Smooth muscle cell (in vitro differentiated cells): Measurements from ENCODE around the gene MGAT5. TPM values are rescaled to one million over a fixed set of nuclear protein-coding genes. Genes with fewer than 3 reads are reported as not detected.

Experiments used
- DNase-seq: peaks from one replicate; lab custom pipeline; 2025; ENCODE audit not compliant: unreplicated experiment; lab: John Stamatoyannopoulos, UW
- H2AFZ ChIP-seq: fragments of 200-600 bp; sonication (generic); 2 replicates; pipeline ENCODE4 v1.6.0; 2016; ENCODE audit warnings: antibody characterized with exemption, low read depth, mild to moderate bottlenecking
- H3F3A ChIP-seq: fragments of 200-600 bp; sonication (generic); 2 replicates; pipeline ENCODE4 v1.6.0; 2017; ENCODE audit warnings: antibody characterized with exemption, low read depth
- H3K27ac ChIP-seq: fragments of 200-600 bp; sonication (generic); 2 replicates; pipeline ENCODE4 v1.5.1; 2016; ENCODE audit warnings: low read depth, mild to moderate bottlenecking
- H3K27me3 ChIP-seq: fragments of 200-600 bp; sonication (generic); 2 replicates; pipeline ENCODE4 v1.6.1; 2016; ENCODE audit warnings: low read depth, mild to moderate bottlenecking
- H3K36me3 ChIP-seq: fragments of 200-600 bp; sonication (generic); 2 replicates; pipeline ENCODE4 v1.5.1; 2016; ENCODE audit warnings: low read depth
- H3K4me1 ChIP-seq: fragments of 200-600 bp; sonication (generic); 2 replicates; pipeline ENCODE4 v1.5.1; 2016; ENCODE audit warnings: low read depth
- H3K4me2 ChIP-seq: fragments of 200-600 bp; sonication (generic); 2 replicates; pipeline ENCODE4 v1.6.0; 2016; ENCODE audit warnings: mild to moderate bottlenecking
- H3K4me3 ChIP-seq: fragments of 200-600 bp; sonication (generic); 2 replicates; pipeline ENCODE4 v1.5.1; 2016; ENCODE audit warnings: mild to moderate bottlenecking
- H3K79me2 ChIP-seq: fragments of 200-600 bp; sonication (generic); 2 replicates; pipeline ENCODE4 v1.6.0; 2016; ENCODE audit warnings: low read depth, mild to moderate bottlenecking
- H3K9ac ChIP-seq: fragments of 200-600 bp; sonication (generic); 2 replicates; pipeline ENCODE4 v1.6.0; 2016; ENCODE audit warnings: low read depth
- H3K9me3 ChIP-seq: fragments of 200-600 bp; sonication (generic); replicated peaks from 2 replicates; pipeline ENCODE4 v1.5.1; 2016; ENCODE audit warnings: low read depth
- H4K20me1 ChIP-seq: fragments of 200-600 bp; sonication (generic); 2 replicates; pipeline ENCODE4 v1.6.0; 2016; ENCODE audit warnings: low read depth
- WGBS: methylation state at CpG from one replicate; pipeline ENCODE4 v1.1.7; 2016; ENCODE audit warnings: low lambda C conversion rate; 5-methylcytosine and 5-hydroxymethylcytosine counted together
- polyA plus RNA-seq: library from polyadenylated mRNA; unstranded; fragments of >200 nt; fragmentation: Nextera tagmentation; extraction: Ambion mirVana; gene quantifications from 2 replicates; pipeline ENCODE4 v1.2.1, GENCODE V29; 2016
- total RNA-seq: library from RNA; depleted of rRNA; stranded (reverse); fragments of >200 nt; gene quantifications from 2 replicates; pipeline ENCODE4 v1.2.3, GENCODE V29; 2014
- TF ChIP-seq, protein P1 (sequence below): fragments of 200-600 bp; sonication (generic); IDR thresholded peaks from 2 replicates; pipeline ENCODE4 v1.5.1; 2017; ENCODE audit warnings: borderline replicate concordance, mild to moderate bottlenecking, antibody characterized with exemption; ENCODE audit not compliant: insufficient read depth, poor library complexity, severe bottlenecking

MGAT5 gene
- total and polyA plus RNA-seq, 2 experiments from 2014 or later, result 4.5 to 33.8 TPM

DNA sequence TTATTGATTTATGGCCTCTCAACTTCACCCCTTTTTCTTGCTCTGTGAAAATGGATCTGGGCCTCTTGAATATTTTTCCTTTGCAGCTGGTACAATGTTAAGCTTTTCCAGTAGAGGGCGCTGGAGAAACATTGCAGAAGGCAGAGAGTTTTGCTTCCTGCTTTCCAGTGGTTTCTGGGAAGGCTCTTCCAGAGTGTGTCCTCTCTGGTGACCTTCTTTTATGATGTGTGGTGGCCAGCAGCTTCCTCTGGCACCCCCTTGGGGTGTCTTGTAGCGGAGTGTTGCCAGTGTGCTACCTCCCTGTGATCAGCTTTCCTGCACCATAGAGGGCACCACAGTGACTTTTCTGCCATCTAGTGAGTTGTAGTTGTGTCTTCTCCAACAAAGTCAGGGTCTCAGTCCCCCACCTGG lies 25.4 kb upstream of the MGAT5 start:
- Histone ChIP-seq H3F3A (peaks cover 9% of the 10 kb centered on the region), H3K36me3 (no peaks in the 10 kb centered on the region), H2AFZ (no peak overlapping the region), H4K20me1 (peaks cover 17% of the 10 kb centered on the region), H3K27ac (no peak overlapping the region), H3K4me3 (no peak overlapping the region), H3K9me3 (no peaks in the 10 kb centered on the region), H3K4me1 (peaks cover 12% of the 10 kb centered on the region), H3K4me2 (no peak overlapping the region), H3K79me2 (peaks cover 8% of the 10 kb centered on the region), H3K27me3 (no peaks in the 10 kb centered on the region), H3K9ac (no peak overlapping the region)
- WGBS, result 68% methylated on average over 2 of the region's 2 CpGs
- DNase-seq, result no peak
- TF ChIP-seq, protein P1, sequence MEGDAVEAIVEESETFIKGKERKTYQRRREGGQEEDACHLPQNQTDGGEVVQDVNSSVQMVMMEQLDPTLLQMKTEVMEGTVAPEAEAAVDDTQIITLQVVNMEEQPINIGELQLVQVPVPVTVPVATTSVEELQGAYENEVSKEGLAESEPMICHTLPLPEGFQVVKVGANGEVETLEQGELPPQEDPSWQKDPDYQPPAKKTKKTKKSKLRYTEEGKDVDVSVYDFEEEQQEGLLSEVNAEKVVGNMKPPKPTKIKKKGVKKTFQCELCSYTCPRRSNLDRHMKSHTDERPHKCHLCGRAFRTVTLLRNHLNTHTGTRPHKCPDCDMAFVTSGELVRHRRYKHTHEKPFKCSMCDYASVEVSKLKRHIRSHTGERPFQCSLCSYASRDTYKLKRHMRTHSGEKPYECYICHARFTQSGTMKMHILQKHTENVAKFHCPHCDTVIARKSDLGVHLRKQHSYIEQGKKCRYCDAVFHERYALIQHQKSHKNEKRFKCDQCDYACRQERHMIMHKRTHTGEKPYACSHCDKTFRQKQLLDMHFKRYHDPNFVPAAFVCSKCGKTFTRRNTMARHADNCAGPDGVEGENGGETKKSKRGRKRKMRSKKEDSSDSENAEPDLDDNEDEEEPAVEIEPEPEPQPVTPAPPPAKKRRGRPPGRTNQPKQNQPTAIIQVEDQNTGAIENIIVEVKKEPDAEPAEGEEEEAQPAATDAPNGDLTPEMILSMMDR, result peak; percentile 38

DNA sequence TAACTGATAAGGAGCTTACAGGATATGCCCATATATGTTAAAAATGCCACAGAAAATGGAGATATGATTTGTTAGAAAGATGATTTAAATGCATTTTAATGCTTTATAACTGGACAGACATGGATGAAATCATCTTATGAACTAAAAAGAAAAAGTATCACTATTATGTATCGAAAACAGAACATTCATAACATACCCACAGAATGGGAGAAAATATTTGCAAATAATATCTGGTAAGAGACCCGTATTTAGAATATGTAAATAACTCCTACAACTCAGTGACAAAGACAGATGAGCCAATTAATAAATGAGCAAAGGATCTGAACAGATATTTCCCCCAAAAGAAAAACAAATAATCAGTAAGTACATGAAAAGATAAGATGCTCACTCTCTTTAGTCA lies 24.3 kb upstream of the MGAT5 start:
- peaks cover 7% of the 10 kb centered on the region for H4K20me1 ChIP-seq
- H3K27me3 ChIP-seq, result no peaks in the 10 kb centered on the region
- H2AFZ ChIP-seq, result no peak overlapping the region
- H3F3A ChIP-seq, result peaks cover 13% of the 10 kb centered on the region
- peaks cover 15% of the 10 kb centered on the region for H3K4me1 ChIP-seq
- peaks cover 8% of the 10 kb centered on the region for H3K79me2 ChIP-seq
- TF ChIP-seq, protein P1, result no peak
- H3K9me3 ChIP-seq, result no peaks in the 10 kb centered on the region
- no peak overlapping the region for H3K9ac ChIP-seq
- DNase-seq, result no peak
- H3K27ac ChIP-seq, result no peak overlapping the region
- H3K4me3 ChIP-seq, result no peak overlapping the region
- no peaks in the 10 kb centered on the region for H3K36me3 ChIP-seq
- WGBS, result 96% methylated on average over 2 of the region's 2 CpGs
- H3K4me2 ChIP-seq, result no peak overlapping the region

DNA sequence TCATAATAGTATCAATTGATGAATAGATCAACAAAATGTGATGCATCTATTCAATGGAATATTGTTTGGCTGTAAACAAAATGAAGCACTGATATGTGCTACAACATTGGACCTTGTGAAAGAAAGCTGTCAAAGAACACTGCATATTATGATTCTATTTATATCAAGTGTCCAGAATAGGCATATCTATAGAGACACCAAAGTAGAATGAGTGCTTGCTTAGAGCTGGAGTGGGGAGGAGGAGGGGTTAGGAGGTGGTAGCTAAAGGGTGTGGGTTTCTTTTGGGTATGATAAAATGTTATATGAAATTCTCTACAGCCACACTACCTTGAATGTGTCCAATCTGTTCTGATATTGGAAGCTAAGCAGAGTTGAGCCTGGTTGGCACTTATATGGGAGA lies 23.0 kb upstream of the MGAT5 start:
- Histone ChIP-seq H3K4me2 (peak overlapping the region; percentile 67), H3K9me3 (no peaks in the 10 kb centered on the region), H3K4me1 (peaks cover 15% of the 10 kb centered on the region), H3K4me3 (no peak overlapping the region), H3K36me3 (no peaks in the 10 kb centered on the region), H3K27ac (no peak overlapping the region), H4K20me1 (no peaks in the 10 kb centered on the region), H3K9ac (no peak overlapping the region), H3F3A (peaks cover 13% of the 10 kb centered on the region), H3K79me2 (peaks cover 11% of the 10 kb centered on the region), H3K27me3 (no peaks in the 10 kb centered on the region), H2AFZ (no peak overlapping the region)
- DNase-seq, result no peak
- TF ChIP-seq, protein P1, result no peak

DNA sequence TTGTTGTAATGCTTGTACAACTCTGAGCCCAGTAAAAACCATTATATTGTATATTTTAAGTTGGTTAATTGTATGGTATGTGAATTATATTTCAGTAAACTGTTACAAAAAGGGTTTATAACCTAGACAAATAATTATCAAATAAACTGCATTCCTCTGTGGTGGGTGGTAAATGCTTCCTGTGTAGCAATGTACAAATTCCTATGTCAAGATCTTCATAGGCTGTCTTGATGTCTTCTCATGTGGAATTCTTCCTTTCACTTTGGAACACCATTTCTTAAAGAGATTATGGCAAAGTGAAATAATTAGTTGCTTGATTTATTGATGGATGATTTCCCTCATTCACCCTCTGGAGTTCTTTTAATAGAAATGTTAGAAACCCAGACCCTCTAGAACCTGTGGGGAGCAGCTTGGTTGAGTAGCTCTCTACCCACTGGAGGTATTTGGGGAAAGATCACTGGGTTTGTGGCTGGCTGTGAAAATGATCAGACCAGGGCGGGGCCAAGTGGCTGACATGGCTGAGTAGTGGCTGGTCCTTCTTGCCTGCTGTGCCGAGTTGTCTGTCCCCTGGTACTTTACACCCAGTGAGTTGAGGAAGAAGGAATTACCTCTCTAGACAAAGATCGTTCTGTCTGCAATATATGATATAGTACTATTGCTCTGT lies 22.4 kb upstream of the MGAT5 start:
- peak overlapping the region; percentile 67 for H3K4me2 ChIP-seq
- H3K4me3 ChIP-seq, result no peak overlapping the region
- H3K9ac ChIP-seq, result no peak overlapping the region
- H3K79me2 ChIP-seq, result peaks cover 11% of the 10 kb centered on the region
- H4K20me1 ChIP-seq, result no peaks in the 10 kb centered on the region
- peaks cover 9% of the 10 kb centered on the region for H3K4me1 ChIP-seq
- TF ChIP-seq, protein P1, result no peak
- peak overlapping the region; percentile 43 for H3K27ac ChIP-seq
- H3K27me3 ChIP-seq, result no peaks in the 10 kb centered on the region
- peaks cover 13% of the 10 kb centered on the region for H3F3A ChIP-seq
- WGBS, result 93% methylated on average over 3 of the region's 3 CpGs
- H3K9me3 ChIP-seq, result no peaks in the 10 kb centered on the region
- H3K36me3 ChIP-seq, result no peaks in the 10 kb centered on the region
- H2AFZ ChIP-seq, result no peak overlapping the region
- DNase-seq, result no peak
